Panc1 (cell line): Measurements from ENCODE around the gene GOLGA3.

Experiments
- POLR2AphosphoS5 ChIP-seq: IDR thresholded peaks from 2 replicates; pipeline ENCODE4 v1.6.1; 2012; ENCODE audit warnings: mild to moderate bottlenecking, low read depth, low read length, moderate library complexity
- SIN3A ChIP-seq: IDR thresholded peaks from 2 replicates; pipeline ENCODE4 v1.6.1; 2012; ENCODE audit warnings: low read depth, mild to moderate bottlenecking, low read length, moderate library complexity, borderline replicate concordance; ENCODE audit not compliant: insufficient read depth

GRCh38 chr12:132835076-132836025 is 6.7 kb upstream of the GOLGA3 start:
- TF ChIP-seq POLR2AphosphoS5 (no peak), SIN3A (no peak)
